Large intestine (tissue), 3 donors: ENCODE measurements around the gene EPHA2. TPM values are rescaled to one million over a fixed set of nuclear protein-coding genes. Genes with fewer than 3 reads are reported as not detected.
A peak's percentile ranks its signal among the peaks of the same experiment; 100 is the strongest.

Experiments used
- DNase-seq, 2 donors: peaks; one replicate each; pipeline versions ENCODE4 v3.0.0 to v3.0.0-alpha.2; 2013
- H3K27ac ChIP-seq: one replicate; pipeline ENCODE4 v1.5.1; 2013; ENCODE audit warnings: low read length
- H3K27me3 ChIP-seq: 2 replicates; pipeline ENCODE4 v1.6.1; 2013; ENCODE audit warnings: low read length; ENCODE audit not compliant: control insufficient read depth, insufficient read depth
- H3K36me3 ChIP-seq: 2 replicates; pipeline ENCODE4 v1.6.1; 2013; ENCODE audit warnings: low read length; ENCODE audit not compliant: control insufficient read depth, insufficient read depth
- H3K4me1 ChIP-seq: one replicate; pipeline ENCODE4 v1.6.1; 2013; ENCODE audit warnings: low read length; ENCODE audit not compliant: control insufficient read depth, insufficient read depth
- H3K4me3 ChIP-seq: one replicate; pipeline ENCODE4 v1.5.1; 2013; ENCODE audit warnings: low read length
- H3K9me3 ChIP-seq: one replicate; pipeline ENCODE4 v1.6.1; 2013; ENCODE audit warnings: mild to moderate bottlenecking, low read depth, low read length, moderate library complexity; ENCODE audit not compliant: control insufficient read depth
- WGBS: methylation state at CpG from one replicate; pipeline ENCODE4 v1.1.5; 2013; ENCODE audit warnings: low lambda C conversion rate; ENCODE audit not compliant: insufficient coverage; 5-methylcytosine and 5-hydroxymethylcytosine counted together
- polyA plus RNA-seq: library from polyadenylated mRNA; unstranded; fragments of 120-200 nt; gene quantifications from one replicate; pipeline ENCODE4 v1.2.1, GENCODE V29; 2013

The EPHA2 gene
- polyA plus RNA-seq, 1 donor = 18.5 TPM

GRCh38 chr1:16116625-16117024 lies 39.2 kb downstream of the EPHA2 start:
- Histone ChIP-seq H3K27ac (no peak overlapping the region), H3K36me3 (no peaks in the 10 kb centered on the region), H3K4me1 (peaks cover 17% of the 10 kb centered on the region), H3K4me3 (no peak overlapping the region), H3K9me3 (no peaks in the 10 kb centered on the region), H3K27me3 (no peaks in the 10 kb centered on the region)
- WGBS = no CpG with 5 or more reads among the region's 8 CpGs
- DNase-seq = no peak

GRCh38 chr1:16116002-16116401 lies 39.9 kb downstream of the EPHA2 start:
- Histone ChIP-seq H3K27ac (no peak overlapping the region), H3K9me3 (no peaks in the 10 kb centered on the region), H3K4me3 (no peak overlapping the region), H3K36me3 (no peaks in the 10 kb centered on the region), H3K4me1 (peaks cover 17% of the 10 kb centered on the region), H3K27me3 (no peaks in the 10 kb centered on the region)
- DNase-seq = no peak
- WGBS = no CpG with 5 or more reads among the region's 16 CpGs

GRCh38 chr1:16115468-16115983 lies 40.3 kb downstream of the EPHA2 start:
- H3K27ac ChIP-seq = no peak overlapping the region
- no CpG with 5 or more reads among the region's 6 CpGs for WGBS
- H3K4me3 ChIP-seq = no peak overlapping the region
- DNase-seq = no peak
- H3K27me3 ChIP-seq = no peaks in the 10 kb centered on the region
- no peaks in the 10 kb centered on the region for H3K9me3 ChIP-seq
- peaks cover 17% of the 10 kb centered on the region for H3K4me1 ChIP-seq
- H3K36me3 ChIP-seq = no peaks in the 10 kb centered on the region

GRCh38 chr1:16114527-16115467 lies 41.1 kb downstream of the EPHA2 start:
- DNase-seq = no peak
- Histone ChIP-seq H3K36me3 (no peaks in the 10 kb centered on the region), H3K4me3 (no peak overlapping the region), H3K4me1 (peaks cover 17% of the 10 kb centered on the region), H3K27ac (no peak overlapping the region), H3K27me3 (no peaks in the 10 kb centered on the region), H3K9me3 (no peaks in the 10 kb centered on the region)
- no CpG with 5 or more reads among the region's 23 CpGs for WGBS

GRCh38 chr1:16112596-16113555 lies 43.0 kb downstream of the EPHA2 start:
- H3K9me3 ChIP-seq = peaks cover 6% of the 10 kb centered on the region
- WGBS = no CpG with 5 or more reads among the region's 14 CpGs
- DNase-seq = peak; percentile 38 to 57
- H3K27me3 ChIP-seq = no peaks in the 10 kb centered on the region
- no peak overlapping the region for H3K27ac ChIP-seq
- H3K36me3 ChIP-seq = no peaks in the 10 kb centered on the region
- peaks cover 17% of the 10 kb centered on the region for H3K4me1 ChIP-seq
- H3K4me3 ChIP-seq = no peak overlapping the region

- peak in 1 of 2 donors; percentile 43 for DNase-seq
- no peak overlapping the region for H3K27ac ChIP-seq
- WGBS = 60% methylated on average over 2 of the region's 15 CpGs
Measured at GRCh38 chr1:16111771-16112595, 43.9 kb downstream of the EPHA2 start.

GRCh38 chr1:16110884-16111283 lies 45.0 kb downstream of the EPHA2 start:
- Histone ChIP-seq H3K4me3 (no peak overlapping the region), H3K27me3 (no peaks in the 10 kb centered on the region), H3K4me1 (peaks cover 17% of the 10 kb centered on the region), H3K36me3 (no peaks in the 10 kb centered on the region), H3K27ac (no peak overlapping the region), H3K9me3 (peaks cover 8% of the 10 kb centered on the region)
- DNase-seq = no peak
- no CpG with 5 or more reads among the region's 7 CpGs for WGBS

More at GRCh38 chr1:16111771-16112595, 43.9 kb downstream of the EPHA2 start:
- Histone ChIP-seq H3K27me3 (no peaks in the 10 kb centered on the region), H3K4me1 (peaks cover 17% of the 10 kb centered on the region), H3K9me3 (peaks cover 8% of the 10 kb centered on the region), H3K36me3 (no peaks in the 10 kb centered on the region), H3K4me3 (no peak overlapping the region)

- no peaks in the 10 kb centered on the region for H3K27me3 ChIP-seq
- DNase-seq = no peak
- H3K36me3 ChIP-seq = no peaks in the 10 kb centered on the region
- H3K4me3 ChIP-seq = no peak overlapping the region
- H3K4me1 ChIP-seq = peaks cover 17% of the 10 kb centered on the region
- peaks cover 8% of the 10 kb centered on the region for H3K9me3 ChIP-seq
- no peak overlapping the region for H3K27ac ChIP-seq
- 86% methylated on average over 1 of the region's 6 CpGs for WGBS
Measured at GRCh38 chr1:16110456-16110855, 45.4 kb downstream of the EPHA2 start.

GRCh38 chr1:16109571-16109970 lies 46.3 kb downstream of the EPHA2 start:
- no CpG with 5 or more reads among the region's 1 CpG for WGBS
- DNase-seq = no peak
- H3K9me3 ChIP-seq = peaks cover 8% of the 10 kb centered on the region
- no peaks in the 10 kb centered on the region for H3K36me3 ChIP-seq
- H3K4me1 ChIP-seq = peaks cover 17% of the 10 kb centered on the region
- no peak overlapping the region for H3K27ac ChIP-seq
- H3K4me3 ChIP-seq = no peak overlapping the region
- H3K27me3 ChIP-seq = no peaks in the 10 kb centered on the region
